ENCODE data around the gene HEXIM1. TPM values are rescaled to one million over a fixed set of nuclear protein-coding genes. Genes with fewer than 3 reads are reported as not detected.
A peak's percentile ranks its signal among the peaks of the same experiment; 100 is the strongest.

Gene HEXIM1
- total RNA-seq, 1 donor from 2014 or later, result 48.1 TPM

- peaks cover 19% of the 10 kb centered on the region for H3K4me1 Mint-ChIP-seq (ENCODE audit: low read depth)
- no peaks in the 10 kb centered on the region for H3K27me3 Mint-ChIP-seq (ENCODE audit: low read depth)
- no peak overlapping the region for H3K27ac Mint-ChIP-seq
- H3K4me3 Mint-ChIP-seq (ENCODE audit: low read depth), result peak overlapping the region; percentile 85
- H3K9me3 Mint-ChIP-seq, result no peaks in the 10 kb centered on the region
- H3K36me3 Mint-ChIP-seq (ENCODE audit: low read depth), result peaks cover 7% of the 10 kb centered on the region
- intact Hi-C loops (cut with micrococcal nuclease), result no loop called here
- DNase-seq (ENCODE audit: low spot score), result no peak
Observed at GRCh38 chr17:45136846-45137560, 11.3 kb upstream of the HEXIM1 start.

DNA sequence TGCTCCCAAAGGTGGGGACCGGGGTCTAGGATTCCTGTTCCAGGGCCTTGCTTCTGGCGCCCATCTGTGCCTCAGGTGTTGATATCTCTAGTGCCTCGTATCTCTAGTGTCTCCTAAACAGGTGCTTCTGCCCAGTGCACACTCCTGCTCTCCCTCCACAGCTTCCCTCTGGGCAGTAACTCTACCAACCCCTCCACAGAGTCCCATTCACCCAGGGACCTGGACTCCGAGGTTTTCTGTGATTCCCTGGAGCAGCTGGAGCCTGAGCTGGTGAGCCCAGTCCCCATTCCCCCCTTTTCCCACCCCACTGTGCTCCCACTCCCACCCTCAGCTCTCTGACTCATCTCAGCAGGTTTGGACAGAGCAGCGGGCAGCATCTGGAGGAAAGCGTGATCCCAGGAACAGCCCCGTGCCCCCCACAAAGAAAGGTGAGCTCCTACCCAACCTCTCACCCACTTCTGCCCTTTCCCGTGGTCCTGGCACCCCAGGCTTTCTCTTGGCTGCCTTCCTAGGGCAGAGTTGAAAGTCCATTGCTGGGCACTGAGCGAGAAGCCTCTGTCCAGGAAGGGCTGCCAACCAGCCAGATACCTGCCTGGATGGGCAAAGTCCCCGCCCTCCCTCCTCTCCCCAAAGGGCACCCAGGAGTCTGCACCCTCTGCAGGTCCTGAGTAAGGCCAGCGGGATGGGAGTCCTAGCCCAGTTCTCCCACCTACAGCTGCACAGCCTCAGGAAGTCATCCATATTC, 10.5 kb upstream of the HEXIM1 start:
- Mint-ChIP-seq H3K4me3 (ENCODE audit: low read depth) (no peak overlapping the region), H3K36me3 (ENCODE audit: low read depth) (peaks cover 7% of the 10 kb centered on the region), H3K27me3 (ENCODE audit: low read depth) (no peaks in the 10 kb centered on the region), H3K9me3 (no peaks in the 10 kb centered on the region), H3K4me1 (ENCODE audit: low read depth) (peaks cover 19% of the 10 kb centered on the region), H3K27ac (no peak overlapping the region)
- no peak for DNase-seq (ENCODE audit: low spot score)
- intact Hi-C loops (cut with micrococcal nuclease), result no loop called here

DNA sequence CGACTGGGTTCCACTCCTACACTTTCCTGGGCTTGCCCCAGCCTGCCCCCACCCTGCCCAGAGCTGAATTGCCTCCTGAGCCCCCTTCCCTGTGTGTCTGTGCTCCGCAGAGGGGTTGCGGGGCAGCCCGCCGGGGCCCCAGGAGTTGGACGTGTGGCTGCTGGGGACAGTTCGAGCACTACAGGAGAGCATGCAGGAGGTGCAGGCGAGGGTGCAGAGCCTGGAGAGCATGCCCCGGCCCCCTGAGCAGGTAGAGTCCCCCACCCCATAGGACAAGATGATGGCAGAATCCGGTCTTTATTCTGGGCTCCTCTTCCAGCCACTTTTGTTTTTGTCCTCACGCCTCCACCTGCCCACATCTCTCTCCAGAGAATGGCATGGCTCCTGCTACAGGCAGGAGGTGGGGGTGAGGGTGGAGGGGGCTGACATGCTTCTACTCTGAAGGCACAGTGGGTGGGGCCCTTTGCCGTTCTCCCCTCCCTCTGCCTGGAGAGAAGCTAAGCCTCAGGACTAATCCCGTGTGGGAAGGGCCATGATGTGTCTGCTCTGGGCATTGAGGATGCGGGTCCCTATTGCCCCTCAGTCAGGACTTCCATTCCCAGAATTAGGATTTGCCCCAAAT, 9.3 kb upstream of the HEXIM1 start:
- Mint-ChIP-seq H3K27ac (no peak overlapping the region), H3K4me1 (ENCODE audit: low read depth) (peaks cover 17% of the 10 kb centered on the region), H3K9me3 (no peaks in the 10 kb centered on the region), H3K27me3 (ENCODE audit: low read depth) (no peaks in the 10 kb centered on the region), H3K4me3 (ENCODE audit: low read depth) (no peak overlapping the region), H3K36me3 (ENCODE audit: low read depth) (peaks cover 7% of the 10 kb centered on the region)
- no peak for DNase-seq (ENCODE audit: low spot score)
- intact Hi-C loops (cut with micrococcal nuclease), result no loop called here

DNA sequence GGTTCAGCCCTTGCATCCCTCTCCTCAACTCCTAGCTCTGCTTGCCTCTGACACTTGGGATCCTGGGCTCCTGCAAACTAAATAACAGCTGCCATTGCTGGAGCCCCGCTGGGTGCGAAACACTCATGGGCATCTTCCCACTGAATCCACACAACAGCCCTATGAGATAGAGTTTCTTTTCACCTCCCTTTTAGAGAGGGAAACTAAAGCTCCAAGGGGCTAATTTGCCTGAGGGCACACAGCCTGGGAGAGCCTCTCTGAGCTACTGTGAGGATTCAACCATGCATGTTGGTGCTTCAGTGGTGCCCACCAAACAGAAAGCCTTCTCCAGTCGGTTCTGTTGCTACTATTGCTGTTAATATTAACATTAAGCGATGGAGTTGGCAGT, 8.7 kb upstream of the HEXIM1 start:
- peaks cover 7% of the 10 kb centered on the region for H3K36me3 Mint-ChIP-seq (ENCODE audit: low read depth)
- no peaks in the 10 kb centered on the region for H3K9me3 Mint-ChIP-seq
- no peak overlapping the region for H3K4me3 Mint-ChIP-seq (ENCODE audit: low read depth)
- no peak overlapping the region for H3K27ac Mint-ChIP-seq
- peaks cover 18% of the 10 kb centered on the region for H3K4me1 Mint-ChIP-seq (ENCODE audit: low read depth)
- intact Hi-C loops (cut with micrococcal nuclease), result no loop called here
- H3K27me3 Mint-ChIP-seq (ENCODE audit: low read depth), result no peaks in the 10 kb centered on the region
- no peak for DNase-seq (ENCODE audit: low spot score)

GRCh38 chr17:45143094-45143670, 5.1 kb upstream of the HEXIM1 start:
- peaks cover 5% of the 10 kb centered on the region for H3K36me3 Mint-ChIP-seq (ENCODE audit: low read depth)
- intact Hi-C loops (cut with micrococcal nuclease), result no loop called here
- H3K4me1 Mint-ChIP-seq (ENCODE audit: low read depth), result peaks cover 25% of the 10 kb centered on the region
- no peak overlapping the region for H3K4me3 Mint-ChIP-seq (ENCODE audit: low read depth)
- H3K27me3 Mint-ChIP-seq (ENCODE audit: low read depth), result no peaks in the 10 kb centered on the region
- H3K27ac Mint-ChIP-seq, result no peak overlapping the region
- H3K9me3 Mint-ChIP-seq, result no peaks in the 10 kb centered on the region
- DNase-seq (ENCODE audit: low spot score), result no peak

GRCh38 chr17:45143767-45144198, 4.5 kb upstream of the HEXIM1 start:
- no peak for DNase-seq (ENCODE audit: low spot score)
- intact Hi-C loops (cut with micrococcal nuclease), result no loop called here
- Mint-ChIP-seq H3K4me3 (ENCODE audit: low read depth) (peak overlapping the region; percentile 21), H3K27me3 (ENCODE audit: low read depth) (no peaks in the 10 kb centered on the region), H3K27ac (peak overlapping the region; percentile 7), H3K36me3 (ENCODE audit: low read depth) (peaks cover 4% of the 10 kb centered on the region), H3K9me3 (no peaks in the 10 kb centered on the region), H3K4me1 (ENCODE audit: low read depth) (peaks cover 25% of the 10 kb centered on the region)

DNA sequence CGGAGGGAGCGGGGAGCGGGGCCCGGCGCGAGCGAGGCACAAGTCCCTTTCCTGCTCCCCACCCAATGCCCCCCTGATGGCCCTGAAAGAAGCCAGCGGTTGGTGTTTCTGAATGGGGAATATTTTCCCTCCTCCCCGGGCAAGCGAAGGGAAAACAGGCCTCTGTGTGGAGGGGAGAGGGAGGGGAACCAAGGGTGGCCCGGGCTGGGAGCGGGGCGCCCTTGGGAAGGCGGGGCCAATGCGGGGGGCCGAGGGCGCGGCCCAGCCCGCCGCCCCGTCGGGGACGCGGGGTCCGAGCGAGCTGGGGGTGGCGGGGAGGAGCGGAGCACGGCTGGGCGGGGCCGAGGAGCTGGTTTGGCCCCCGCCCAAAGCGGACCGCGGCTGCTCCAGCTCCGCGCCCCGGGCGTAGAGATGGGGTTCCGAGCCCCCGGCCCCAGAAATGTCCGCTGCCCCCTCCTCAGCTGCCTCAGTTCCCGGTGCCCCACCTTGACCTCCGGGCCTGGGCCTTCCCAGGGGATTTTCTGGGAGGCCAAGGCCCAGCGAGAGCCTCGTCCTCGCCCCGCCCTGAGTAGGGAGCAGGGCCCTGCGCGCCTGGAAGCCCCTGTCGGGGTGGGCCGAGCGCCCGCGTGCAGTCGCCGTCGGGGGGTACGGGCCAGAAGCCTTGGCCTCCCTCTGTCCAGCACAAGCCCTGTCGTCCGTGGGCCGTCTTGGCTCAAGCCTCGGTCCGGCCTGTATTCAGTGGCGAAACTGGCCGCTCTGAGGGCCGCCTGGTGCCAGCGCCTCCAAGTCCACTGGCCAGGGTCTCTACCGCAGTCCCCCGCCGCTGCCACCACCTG, 3.9 kb upstream of the HEXIM1 start:
- Mint-ChIP-seq H3K27me3 (ENCODE audit: low read depth) (no peaks in the 10 kb centered on the region), H3K4me3 (ENCODE audit: low read depth) (peak overlapping the region; percentile 42), H3K36me3 (ENCODE audit: low read depth) (peaks cover 9% of the 10 kb centered on the region), H3K9me3 (no peaks in the 10 kb centered on the region), H3K27ac (peak overlapping the region; percentile 7), H3K4me1 (ENCODE audit: low read depth) (peaks cover 27% of the 10 kb centered on the region)
- no peak for DNase-seq (ENCODE audit: low spot score)
- intact Hi-C loops (cut with micrococcal nuclease), result loop anchor here (5.0 kb wide), 2 partner anchors 92 to 103 kb away; partner anchors contain the start of gene DCAKD

DNA sequence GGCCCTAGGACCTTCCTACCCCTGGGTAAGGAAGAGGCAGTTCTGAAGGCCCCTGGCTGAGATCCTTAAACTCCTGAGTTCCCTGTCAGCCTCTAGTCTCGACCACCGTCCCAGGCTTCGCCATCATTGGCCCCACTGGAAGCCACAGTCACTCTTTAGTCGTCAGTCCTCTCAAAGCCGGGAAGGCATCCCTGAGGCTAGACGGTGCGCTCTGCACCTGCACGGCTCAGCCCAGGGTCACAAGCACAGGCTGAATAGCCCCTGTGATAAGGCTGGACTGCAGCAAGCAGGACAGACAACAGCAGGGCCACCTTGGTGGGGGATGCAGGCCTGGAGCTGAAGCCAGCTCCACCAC, 3.3 kb upstream of the HEXIM1 start:
- no peaks in the 10 kb centered on the region for H3K27me3 Mint-ChIP-seq (ENCODE audit: low read depth)
- no peaks in the 10 kb centered on the region for H3K9me3 Mint-ChIP-seq
- intact Hi-C loops (cut with micrococcal nuclease), result loop anchor here (5.0 kb wide), 2 partner anchors 93 to 102 kb away; partner anchors contain the start of gene DCAKD
- DNase-seq (ENCODE audit: low spot score), result no peak
- H3K4me1 Mint-ChIP-seq (ENCODE audit: low read depth), result peaks cover 27% of the 10 kb centered on the region
- no peak overlapping the region for H3K27ac Mint-ChIP-seq
- H3K36me3 Mint-ChIP-seq (ENCODE audit: low read depth), result peaks cover 15% of the 10 kb centered on the region
- peak overlapping the region; percentile 26 for H3K4me3 Mint-ChIP-seq (ENCODE audit: low read depth)

DNA sequence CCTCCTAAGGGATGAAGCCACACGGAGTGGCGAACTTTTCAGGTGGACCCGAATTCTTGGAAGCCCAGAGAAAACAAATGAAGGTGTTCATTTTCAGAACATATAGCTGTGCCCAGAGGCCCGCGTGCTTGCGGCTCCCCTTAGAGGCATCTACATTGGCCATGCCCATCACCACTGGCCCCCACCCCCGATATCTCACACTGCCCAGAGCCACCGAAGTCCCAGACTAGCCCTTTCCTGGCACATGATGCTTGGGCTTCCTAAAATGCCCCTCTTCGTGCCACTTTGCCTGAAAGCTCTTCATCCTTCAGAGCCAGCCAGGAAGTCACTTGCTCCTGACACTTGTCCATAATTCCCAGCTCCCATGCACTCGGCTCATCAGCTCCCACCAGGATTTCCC, 2.1 kb upstream of the HEXIM1 start:
- intact Hi-C loops (cut with micrococcal nuclease), result loop anchor here (5.0 kb wide), 2 partner anchors 94 to 101 kb away; partner anchors contain the start of gene DCAKD
- H3K27ac Mint-ChIP-seq, result peak overlapping the region; percentile 20
- DNase-seq (ENCODE audit: low spot score), result no peak
- peak overlapping the region; percentile 99 for H3K4me3 Mint-ChIP-seq (ENCODE audit: low read depth)
- peaks cover 29% of the 10 kb centered on the region for H3K4me1 Mint-ChIP-seq (ENCODE audit: low read depth)
- no peaks in the 10 kb centered on the region for H3K27me3 Mint-ChIP-seq (ENCODE audit: low read depth)
- H3K9me3 Mint-ChIP-seq, result no peaks in the 10 kb centered on the region
- peaks cover 21% of the 10 kb centered on the region for H3K36me3 Mint-ChIP-seq (ENCODE audit: low read depth)

GRCh38 chr17:45146592-45146889, 1.7 kb upstream of the HEXIM1 start:
- peak overlapping the region; percentile 99 for H3K27ac Mint-ChIP-seq
- H3K36me3 Mint-ChIP-seq (ENCODE audit: low read depth), result peaks cover 24% of the 10 kb centered on the region
- peak overlapping the region; percentile 99 for H3K4me3 Mint-ChIP-seq (ENCODE audit: low read depth)
- no peaks in the 10 kb centered on the region for H3K9me3 Mint-ChIP-seq
- H3K4me1 Mint-ChIP-seq (ENCODE audit: low read depth), result peaks cover 29% of the 10 kb centered on the region
- no peaks in the 10 kb centered on the region for H3K27me3 Mint-ChIP-seq (ENCODE audit: low read depth)
- intact Hi-C loops (cut with micrococcal nuclease), result loop anchor here (5.0 kb wide), 2 partner anchors 94 to 101 kb away; partner anchors contain the start of gene DCAKD
- DNase-seq (ENCODE audit: low spot score), result no peak

- no peak for DNase-seq (ENCODE audit: low spot score)
- Mint-ChIP-seq H3K4me3 (ENCODE audit: low read depth) (peak overlapping the region; percentile 99), H3K36me3 (ENCODE audit: low read depth) (peaks cover 26% of the 10 kb centered on the region), H3K27me3 (ENCODE audit: low read depth) (no peaks in the 10 kb centered on the region), H3K27ac (peak overlapping the region; percentile 99), H3K4me1 (ENCODE audit: low read depth) (peaks cover 31% of the 10 kb centered on the region), H3K9me3 (no peaks in the 10 kb centered on the region)
- intact Hi-C loops (cut with micrococcal nuclease), result loop anchor here (5.0 kb wide), 2 partner anchors 95 to 100 kb away; partner anchors contain the start of gene DCAKD
Observed at GRCh38 chr17:45146890-45147580, 1.2 kb upstream of the HEXIM1 start.

All from activated T-helper 2 cell treated with anti-CD3 and anti-CD28 coated beads, Interferon-gamma antibody, Interleukin-2, Interleukin-4, amounts not matched to agents 10 μg/mL and 5 μg/mL and 100 μg/mL, durations not matched to agents 14 hours and 24 hours and 36 hours (primary cell).